ENCODE data around the gene UHRF2. TPM values are rescaled to one million over a fixed set of nuclear protein-coding genes. Genes with fewer than 3 reads are reported as not detected.
"Not testable (repeated sequence)": the region's sequence is repeated elsewhere in the genome, so short reads cannot be mapped to it uniquely, and the experiment has no call there.

UHRF2 gene
- total and polyA plus RNA-seq, 3 experiments from 2014 or later = 12.9 to 55.2 (median 50.8) TPM

DNA sequence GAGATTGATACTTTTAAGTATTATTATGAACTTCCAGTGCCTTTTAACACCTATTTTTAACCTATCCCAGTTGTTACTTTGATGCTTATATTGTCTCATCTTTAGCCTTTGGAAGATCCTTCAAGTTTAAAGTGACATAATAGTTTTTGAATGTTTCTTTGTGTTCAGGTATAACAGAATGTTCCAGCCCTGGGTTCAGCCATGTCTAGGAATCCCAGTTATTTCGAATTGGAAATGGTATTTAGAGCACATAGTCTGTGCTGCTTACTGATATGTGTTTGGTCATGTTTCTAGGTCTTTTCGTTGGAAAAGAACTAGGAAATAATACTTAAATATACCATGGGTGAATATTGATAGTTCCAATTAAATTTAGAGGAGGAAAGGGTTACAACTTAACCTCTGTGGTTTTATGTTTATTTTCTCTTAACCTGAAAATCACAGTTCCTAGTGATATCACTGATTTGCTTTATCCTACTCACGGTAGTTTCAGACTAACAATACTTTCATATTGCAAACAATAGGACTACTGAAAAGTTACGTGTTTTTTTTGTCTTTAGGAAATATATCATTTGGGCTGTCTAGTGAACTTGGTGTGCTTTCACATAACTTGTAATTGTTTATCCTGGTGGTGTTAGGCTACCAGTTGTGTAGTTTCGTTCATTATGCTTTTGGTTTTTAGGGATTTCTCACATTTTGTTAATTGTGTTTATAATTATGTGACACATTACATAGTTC, 37.8 kb downstream of the UHRF2 start:
- peaks cover 6 to 16% (median 12%) of the 10 kb centered on the region in 3 donors for H3K36me3 Mint-ChIP-seq
- DNase-seq = no peak
- peaks cover 73 to 87% (median 77%) of the 10 kb centered on the region in 3 donors for H3K4me1 Mint-ChIP-seq
- no peak overlapping the region for H3K27ac ChIP-seq (ENCODE audit: low read depth, low read length)
- peak overlapping the region in 5 of 8 donors; percentile 1 to 22 (median 7) for H3K27ac Mint-ChIP-seq
- no peaks in the 10 kb centered on the region for H3K9me3 Mint-ChIP-seq
- no peaks in the 10 kb centered on the region for H3K27me3 ChIP-seq (ENCODE audit: insufficient read depth, low read length, poor library complexity, severe bottlenecking)
- POLR2A ChIA-PET = no interaction called here
- peaks cover 34% of the 10 kb centered on the region for H3K4me1 ChIP-seq (ENCODE audit: insufficient read depth, low read length)
- no peaks in the 10 kb centered on the region for H3K36me3 ChIP-seq (ENCODE audit: insufficient read depth, low read length)
- H3K4me3 ChIP-seq (ENCODE audit: low read length) = no peak overlapping the region
- peak overlapping the region in 3 of 7 donors; percentile 17 to 43 (median 21) for H3K4me3 Mint-ChIP-seq
- no peaks in the 10 kb centered on the region for H3K27me3 Mint-ChIP-seq
- no peaks in the 10 kb centered on the region for H3K9me3 ChIP-seq (ENCODE audit: low read length)
- CTCF ChIA-PET = no interaction called here

DNA sequence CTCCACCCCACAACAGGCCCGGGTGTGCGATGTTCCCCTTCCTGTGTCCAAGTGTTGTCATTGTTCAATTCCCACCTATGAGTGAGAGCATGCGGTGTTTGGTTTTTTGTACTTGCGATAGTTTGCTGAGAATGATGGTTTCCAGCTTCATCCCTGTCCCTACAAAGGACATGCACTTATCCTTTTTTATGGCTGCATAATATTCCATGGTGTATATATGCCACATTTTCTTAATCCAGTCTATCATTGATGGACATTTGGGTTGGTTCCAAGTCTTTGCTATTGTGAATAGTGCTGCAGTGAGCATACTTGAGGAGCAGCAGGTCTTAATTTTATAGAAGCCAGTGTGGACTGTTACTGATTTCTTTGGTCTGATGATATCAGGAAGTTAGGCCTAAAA, 42.3 kb downstream of the UHRF2 start:
- POLR2A ChIA-PET; H3K27me3 Mint-ChIP-seq; H3K27ac ChIP-seq (ENCODE audit: low read depth, low read length); H3K9me3 ChIP-seq (ENCODE audit: low read length); H3K9me3 Mint-ChIP-seq; CTCF ChIA-PET; H3K4me3 Mint-ChIP-seq; H3K4me3 ChIP-seq (ENCODE audit: low read length); DNase-seq; H3K27me3 ChIP-seq (ENCODE audit: insufficient read depth, low read length, poor library complexity, severe bottlenecking); H3K36me3 ChIP-seq (ENCODE audit: insufficient read depth, low read length): not testable (repeated sequence)
- Mint-ChIP-seq H3K4me1 (peaks cover 68 to 90% (median 76%) of the 10 kb centered on the region in 3 donors), H3K36me3 (peaks cover 10 to 26% (median 24%) of the 10 kb centered on the region in 3 donors), H3K27ac (peak overlapping the region in 2 of 8 donors; percentile 26 to 48)
- peaks cover 13% of the 10 kb centered on the region for H3K4me1 ChIP-seq (ENCODE audit: insufficient read depth, low read length)

DNA sequence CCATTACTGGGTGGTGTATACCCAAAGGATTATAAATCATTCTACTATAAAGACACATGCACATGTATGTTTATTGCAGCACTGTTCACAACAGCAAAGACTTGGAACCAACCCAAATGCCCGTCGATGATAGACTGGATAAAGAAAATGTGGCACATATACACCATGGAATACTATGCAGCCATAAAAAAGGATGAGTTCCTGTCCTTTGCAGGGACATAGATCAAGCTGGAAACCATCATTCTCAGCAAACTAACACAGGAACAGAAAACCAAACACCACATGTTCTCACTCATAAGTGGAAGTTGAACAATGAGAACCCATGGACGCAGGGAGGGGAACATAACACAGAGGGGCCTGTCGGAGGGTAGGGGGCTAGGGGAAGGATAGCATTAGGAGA, 45.7 kb downstream of the UHRF2 start:
- H3K9me3 Mint-ChIP-seq; DNase-seq; H3K27ac Mint-ChIP-seq; H3K27ac ChIP-seq (ENCODE audit: low read depth, low read length); POLR2A ChIA-PET; H3K4me3 Mint-ChIP-seq; H3K27me3 Mint-ChIP-seq; H3K4me1 ChIP-seq (ENCODE audit: insufficient read depth, low read length); H3K4me3 ChIP-seq (ENCODE audit: low read length); CTCF ChIA-PET; H3K27me3 ChIP-seq (ENCODE audit: insufficient read depth, low read length, poor library complexity, severe bottlenecking); H3K36me3 ChIP-seq (ENCODE audit: insufficient read depth, low read length); H3K9me3 ChIP-seq (ENCODE audit: low read length): not testable (repeated sequence)
- Mint-ChIP-seq H3K4me1 (peaks cover 44 to 69% (median 53%) of the 10 kb centered on the region in 3 donors), H3K36me3 (peaks cover 11 to 43% (median 24%) of the 10 kb centered on the region in 3 donors)

DNA sequence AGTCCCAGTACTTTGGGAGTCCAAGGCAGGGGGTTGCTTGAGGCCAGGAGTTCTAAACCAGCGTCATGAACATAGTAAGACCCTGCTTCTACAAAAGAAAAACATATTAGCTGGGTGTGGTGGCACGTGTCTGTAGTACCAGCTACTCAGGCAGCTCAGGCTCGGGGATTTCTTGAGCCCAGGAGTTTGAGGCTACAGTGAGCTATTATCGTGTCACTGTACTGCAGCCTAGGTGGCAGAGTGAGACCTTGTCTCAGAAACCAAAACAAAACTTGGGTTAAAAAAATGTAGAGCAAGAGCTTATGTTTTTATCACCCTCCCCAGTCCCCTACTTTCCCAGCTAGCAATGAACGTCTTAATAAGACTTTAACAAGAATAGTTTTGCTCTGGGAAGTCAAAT, 46.7 kb downstream of the UHRF2 start:
- peaks cover 11 to 45% (median 17%) of the 10 kb centered on the region in 3 donors for H3K36me3 Mint-ChIP-seq
- CTCF ChIA-PET = no interaction called here
- Histone ChIP-seq H3K4me3 (ENCODE audit: low read length) (no peak overlapping the region), H3K4me1 (ENCODE audit: insufficient read depth, low read length) (no peaks in the 10 kb centered on the region), H3K27me3 (ENCODE audit: insufficient read depth, low read length, poor library complexity, severe bottlenecking) (no peaks in the 10 kb centered on the region), H3K36me3 (ENCODE audit: insufficient read depth, low read length) (no peaks in the 10 kb centered on the region), H3K27ac (ENCODE audit: low read depth, low read length) (no peak overlapping the region), H3K9me3 (ENCODE audit: low read length) (no peaks in the 10 kb centered on the region)
- H3K27ac Mint-ChIP-seq = no peak overlapping the region
- POLR2A ChIA-PET = no interaction called here
- H3K9me3 Mint-ChIP-seq = peaks cover 0 to 9% (median 2%) of the 10 kb centered on the region in 5 donors
- no peaks in the 10 kb centered on the region for H3K27me3 Mint-ChIP-seq
- no peak for DNase-seq
- no peak overlapping the region for H3K4me3 Mint-ChIP-seq
- peaks cover 41 to 69% (median 56%) of the 10 kb centered on the region in 3 donors for H3K4me1 Mint-ChIP-seq

DNA sequence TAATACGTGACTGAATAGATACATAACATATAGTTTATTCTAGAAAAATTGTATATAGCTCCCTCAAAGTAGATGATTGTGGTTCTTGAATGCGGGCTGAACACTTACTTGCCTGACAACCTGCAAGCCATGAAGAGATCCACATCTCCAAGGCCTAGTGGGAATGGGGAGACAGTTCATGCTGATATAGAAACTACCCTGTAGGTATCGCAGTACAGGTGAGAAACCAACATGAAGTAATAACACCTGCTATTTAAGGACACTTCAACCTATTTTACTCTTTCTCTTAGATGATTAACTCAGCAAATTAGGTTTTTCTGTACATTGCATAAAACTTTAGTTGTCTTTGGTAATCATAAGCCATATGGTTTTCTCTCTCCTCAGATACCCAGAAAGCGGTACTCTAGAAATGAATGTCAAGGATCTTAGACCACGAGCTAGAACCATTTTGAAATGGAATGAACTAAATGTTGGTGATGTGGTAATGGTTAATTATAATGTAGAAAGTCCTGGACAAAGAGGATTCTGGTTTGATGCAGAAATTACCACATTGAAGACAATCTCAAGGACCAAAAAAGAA, 47.3 kb downstream of the UHRF2 start:
- H3K9me3 ChIP-seq (ENCODE audit: low read length) = no peaks in the 10 kb centered on the region
- ChIA-PET POLR2A (no interaction called here), CTCF (no interaction called here)

DNA sequence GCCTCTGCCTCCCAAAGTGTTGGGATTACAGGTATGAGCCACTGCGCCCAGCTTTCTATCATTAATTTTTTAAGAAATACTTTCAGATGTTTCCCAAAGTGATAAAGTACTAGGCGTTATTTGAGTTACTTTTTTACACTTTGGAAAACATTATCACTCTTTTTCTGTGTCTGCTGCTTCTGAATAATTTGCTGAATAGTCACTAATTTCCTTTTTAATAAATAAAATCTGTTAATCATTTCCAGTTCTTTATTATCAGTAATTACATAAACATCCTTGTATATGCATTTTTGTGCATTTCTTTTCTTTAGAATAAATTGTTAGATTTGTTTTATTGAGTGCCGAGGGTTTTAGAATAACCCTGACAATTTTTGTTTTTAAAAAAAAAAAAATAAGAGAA, 48.6 kb downstream of the UHRF2 start:
- Histone ChIP-seq H3K27ac (ENCODE audit: low read depth, low read length) (no peak overlapping the region), H3K36me3 (ENCODE audit: insufficient read depth, low read length) (no peaks in the 10 kb centered on the region), H3K4me3 (ENCODE audit: low read length) (no peak overlapping the region), H3K27me3 (ENCODE audit: insufficient read depth, low read length, poor library complexity, severe bottlenecking) (no peaks in the 10 kb centered on the region), H3K4me1 (ENCODE audit: insufficient read depth, low read length) (no peaks in the 10 kb centered on the region), H3K9me3 (ENCODE audit: low read length) (no peaks in the 10 kb centered on the region)
- H3K4me3 Mint-ChIP-seq = no peak overlapping the region
- peak overlapping the region in 1 of 8 donors; percentile 63 for H3K27ac Mint-ChIP-seq
- no peak for DNase-seq
- CTCF ChIA-PET = no interaction called here
- no peaks in the 10 kb centered on the region for H3K27me3 Mint-ChIP-seq
- H3K9me3 Mint-ChIP-seq = peaks cover 0 to 9% (median 2%) of the 10 kb centered on the region in 5 donors
- POLR2A ChIA-PET = no interaction called here
- H3K36me3 Mint-ChIP-seq = peaks cover 8 to 51% (median 17%) of the 10 kb centered on the region in 3 donors
- H3K4me1 Mint-ChIP-seq = peaks cover 33 to 61% (median 58%) of the 10 kb centered on the region in 3 donors

More for the DNA sequence above, 47.3 kb downstream of the UHRF2 start:
- Mint-ChIP-seq H3K4me3 (no peak overlapping the region), H3K27ac (no peak overlapping the region), H3K36me3 (peaks cover 13 to 47% (median 16%) of the 10 kb centered on the region in 3 donors), H3K27me3 (no peaks in the 10 kb centered on the region), H3K4me1 (peaks cover 43 to 69% (median 62%) of the 10 kb centered on the region in 3 donors), H3K9me3 (peaks cover 0 to 9% (median 2%) of the 10 kb centered on the region in 5 donors)
- DNase-seq = no peak
- no peaks in the 10 kb centered on the region for H3K36me3 ChIP-seq (ENCODE audit: insufficient read depth, low read length)
- no peaks in the 10 kb centered on the region for H3K4me1 ChIP-seq (ENCODE audit: insufficient read depth, low read length)
- H3K4me3 ChIP-seq (ENCODE audit: low read length) = no peak overlapping the region
- no peaks in the 10 kb centered on the region for H3K27me3 ChIP-seq (ENCODE audit: insufficient read depth, low read length, poor library complexity, severe bottlenecking)
- no peak overlapping the region for H3K27ac ChIP-seq (ENCODE audit: low read depth, low read length)

DNA sequence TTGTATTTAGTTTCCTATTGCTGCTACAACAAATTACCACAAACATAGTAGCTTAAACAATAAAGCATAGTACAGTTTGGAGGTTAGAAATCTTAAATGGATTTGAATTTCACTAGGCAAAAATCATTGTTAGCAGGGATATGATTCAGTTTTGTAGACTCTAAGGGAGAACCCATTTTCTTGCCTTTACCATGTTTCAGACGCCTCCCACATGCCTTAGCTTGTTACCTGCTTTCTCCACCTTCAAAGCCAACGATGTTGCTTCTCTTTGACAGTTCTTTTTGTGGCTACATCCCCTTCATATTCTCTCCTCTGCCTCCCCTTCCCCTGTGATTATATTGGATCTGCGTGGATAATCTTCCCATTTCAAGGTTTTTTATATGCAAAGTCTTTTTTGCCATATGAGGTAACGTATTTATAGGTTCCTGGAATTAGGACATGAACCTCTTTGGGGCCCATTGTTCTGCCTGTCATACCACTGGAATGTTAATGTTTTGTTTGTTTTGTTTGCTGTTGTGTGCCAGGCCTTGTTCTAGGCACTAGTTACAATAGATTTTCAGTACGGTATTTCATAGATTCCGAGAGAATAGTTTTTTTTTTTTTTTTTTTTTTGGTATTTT, 54.1 kb downstream of the UHRF2 start:
- H3K27me3 Mint-ChIP-seq = no peaks in the 10 kb centered on the region
- DNase-seq = no peak
- no peaks in the 10 kb centered on the region for H3K9me3 Mint-ChIP-seq
- no peak overlapping the region for H3K4me3 Mint-ChIP-seq
- CTCF ChIA-PET = interaction anchor here (0.6 to 1.1 kb wide), 2 partner anchors 21 to 304 kb away, joined by 3 read pairs; no protein-coding TSS in a partner anchor
- H3K36me3 ChIP-seq (ENCODE audit: insufficient read depth, low read length) = no peaks in the 10 kb centered on the region
- H3K27me3 ChIP-seq (ENCODE audit: insufficient read depth, low read length, poor library complexity, severe bottlenecking) = no peaks in the 10 kb centered on the region
- peaks cover 0 to 60% (median 15%) of the 10 kb centered on the region in 3 donors for H3K36me3 Mint-ChIP-seq
- no peaks in the 10 kb centered on the region for H3K4me1 ChIP-seq (ENCODE audit: insufficient read depth, low read length)
- POLR2A ChIA-PET = interaction anchor here (0.6 kb wide), 2 partner anchors 37 to 53 kb away, joined by 3 read pairs; no protein-coding TSS in a partner anchor
- no peaks in the 10 kb centered on the region for H3K9me3 ChIP-seq (ENCODE audit: low read length)
- peak overlapping the region in 4 of 8 donors; percentile 38 to 50 (median 41) for H3K27ac Mint-ChIP-seq
- H3K4me3 ChIP-seq (ENCODE audit: low read length) = no peak overlapping the region
- H3K27ac ChIP-seq (ENCODE audit: low read depth, low read length) = no peak overlapping the region
- peaks cover 24 to 58% (median 56%) of the 10 kb centered on the region in 3 donors for H3K4me1 Mint-ChIP-seq
